SU-DHL-6 (cell line): ENCODE results near the gene SLC38A10.

Experiments used
- H2AFZ ChIP-seq: fragments of 200-600 bp; sonication (generic); 2 replicates; pipeline ENCODE4 v1.6.1; 2014; ENCODE audit warnings: low read depth, mild to moderate bottlenecking, moderate library complexity, mixed read lengths, antibody characterized with exemption, low read length; ENCODE audit not compliant: severe bottlenecking
- H3F3A ChIP-seq: fragments of 200-600 bp; shearing (Covaris generic); 2 replicates; pipeline ENCODE4 v1.6.0; 2016; ENCODE audit warnings: antibody characterized with exemption, mild to moderate bottlenecking; ENCODE audit not compliant: insufficient read depth
- H3K27ac ChIP-seq: fragments of 200-600 bp; sonication (generic); 2 replicates; pipeline ENCODE4 v1.5.1; 2016; ENCODE audit warnings: low read depth, mild to moderate bottlenecking, low read length, moderate library complexity, mixed read lengths
- H3K27me3 ChIP-seq: fragments of 200-600 bp; sonication (generic), shearing (Covaris generic); 2 replicates; pipeline ENCODE4 v1.6.0; 2014; ENCODE audit warnings: mild to moderate bottlenecking, low read length
- H3K36me3 ChIP-seq: fragments of 200-600 bp; sonication (generic); 2 replicates; pipeline ENCODE4 v1.6.1; 2014; ENCODE audit warnings: mild to moderate bottlenecking, low read length, mixed read lengths
- H3K4me2 ChIP-seq: fragments of 300-600, 200-600 bp; shearing (Covaris generic), sonication (generic); 2 replicates; pipeline ENCODE4 v1.6.0; 2014; ENCODE audit warnings: low read length, low read depth, mild to moderate bottlenecking; ENCODE audit not compliant: poor library complexity, severe bottlenecking
- H3K4me3 ChIP-seq: fragments of 200-600 bp; sonication (generic); 2 replicates; pipeline ENCODE4 v1.5.1; 2014; ENCODE audit warnings: antibody characterized with exemption, low read length, mild to moderate bottlenecking, mixed read lengths; ENCODE audit not compliant: insufficient read depth, poor library complexity, severe bottlenecking
- H3K79me2 ChIP-seq: fragments of 200-600 bp; sonication (generic); 2 replicates; pipeline ENCODE4 v1.6.1; 2014; ENCODE audit warnings: mild to moderate bottlenecking, low read length, moderate library complexity; ENCODE audit not compliant: insufficient read depth
- H3K9ac ChIP-seq: fragments of 200-600 bp; sonication (generic); 2 replicates; pipeline ENCODE4 v1.7.0; 2014; ENCODE audit warnings: mild to moderate bottlenecking, low read length
- H3K9me2 ChIP-seq: fragments of 200-600 bp; sonication (generic); replicated peaks from 2 replicates; pipeline ENCODE4 v1.6.1; 2014; ENCODE audit warnings: low read length; ENCODE audit not compliant: insufficient read depth
- H3K9me3 ChIP-seq: fragments of 200-600 bp; sonication (generic); 2 replicates; pipeline ENCODE4 v1.6.1; 2014; ENCODE audit warnings: low read length, mixed read lengths; ENCODE audit not compliant: insufficient read depth
- H4K20me1 ChIP-seq: fragments of 200-600 bp; sonication (generic); 2 replicates; pipeline ENCODE4 v1.6.1; 2014; ENCODE audit warnings: low read depth, mild to moderate bottlenecking, antibody characterized with exemption, low read length, moderate library complexity, mixed read lengths
- CTCF ChIP-seq: fragments of 200-600 bp; sonication (generic); IDR thresholded peaks from one replicate; pipeline ENCODE4 v1.5.1; 2017; ENCODE audit warnings: antibody characterized with exemption, mild to moderate bottlenecking, low read length, moderate library complexity; ENCODE audit not compliant: insufficient read depth, poor library complexity, severe bottlenecking
- EZH2phosphoT487 ChIP-seq: fragments of 200-600 bp; sonication (generic), shearing (Covaris generic); conservative IDR thresholded peaks from 2 replicates; pipeline ENCODE4 v1.6.1; 2018; ENCODE audit warnings: mild to moderate bottlenecking, antibody characterized with exemption, low read length, moderate library complexity, mixed read lengths

SLC38A10 gene

GRCh38 chr17:81270279-81270678, 24.8 kb downstream of the SLC38A10 start:
- no peaks in the 10 kb centered on the region for H3K27me3 ChIP-seq
- no peaks in the 10 kb centered on the region for H3K9me3 ChIP-seq
- no peak overlapping the region for H3K27ac ChIP-seq
- H2AFZ ChIP-seq = no peak overlapping the region
- H4K20me1 ChIP-seq = no peaks in the 10 kb centered on the region
- no peak overlapping the region for H3K4me2 ChIP-seq
- no peak overlapping the region for H3K4me3 ChIP-seq
- no peaks in the 10 kb centered on the region for H3F3A ChIP-seq
- H3K36me3 ChIP-seq = no peaks in the 10 kb centered on the region
- no peak overlapping the region for H3K9ac ChIP-seq
- H3K9me2 ChIP-seq = no peaks in the 10 kb centered on the region
- no peak for TF ChIP-seq CTCF
- no peak for TF ChIP-seq EZH2phosphoT487
- H3K79me2 ChIP-seq = no peaks in the 10 kb centered on the region

GRCh38 chr17:81267390-81268067, 27.6 kb downstream of the SLC38A10 start:
- no peak for TF ChIP-seq EZH2phosphoT487
- TF ChIP-seq CTCF = no peak
- H3K9me2 ChIP-seq = no peaks in the 10 kb centered on the region
- H3K4me3 ChIP-seq = no peak overlapping the region
- H3K79me2 ChIP-seq = no peaks in the 10 kb centered on the region
- no peaks in the 10 kb centered on the region for H3K9me3 ChIP-seq
- H3K36me3 ChIP-seq = no peaks in the 10 kb centered on the region
- no peak overlapping the region for H3K4me2 ChIP-seq
- no peak overlapping the region for H2AFZ ChIP-seq
- no peaks in the 10 kb centered on the region for H4K20me1 ChIP-seq
- no peaks in the 10 kb centered on the region for H3K27me3 ChIP-seq
- H3F3A ChIP-seq = no peaks in the 10 kb centered on the region
- H3K9ac ChIP-seq = no peak overlapping the region
- H3K27ac ChIP-seq = no peak overlapping the region

GRCh38 chr17:81265576-81265975, 29.5 kb downstream of the SLC38A10 start:
- no peaks in the 10 kb centered on the region for H3K36me3 ChIP-seq
- H3K9me2 ChIP-seq = no peaks in the 10 kb centered on the region
- H3F3A ChIP-seq = no peaks in the 10 kb centered on the region
- TF ChIP-seq CTCF = no peak
- TF ChIP-seq EZH2phosphoT487 = no peak
- no peaks in the 10 kb centered on the region for H3K27me3 ChIP-seq
- no peaks in the 10 kb centered on the region for H3K9me3 ChIP-seq
- no peak overlapping the region for H3K4me2 ChIP-seq
- H3K27ac ChIP-seq = no peak overlapping the region
- H3K4me3 ChIP-seq = no peak overlapping the region
- H2AFZ ChIP-seq = no peak overlapping the region
- H4K20me1 ChIP-seq = no peaks in the 10 kb centered on the region
- no peaks in the 10 kb centered on the region for H3K79me2 ChIP-seq
- H3K9ac ChIP-seq = no peak overlapping the region
